Liver (tissue), 9 donors: ENCODE measurements around the gene CAPN10. TPM values are rescaled to one million over a fixed set of nuclear protein-coding genes. Genes with fewer than 3 reads are reported as not detected.

Experiments used
- DNase-seq: peaks from one replicate; pipeline ENCODE4 v3.0.0-alpha.2; 2017; ENCODE audit warnings: low spot score
- H3K27ac ChIP-seq, 2 donors: one replicate each; pipeline ENCODE4 v1.7.0; 2013; ENCODE audit warnings: inconsistent platforms in 2 of 2, low read length in 2 of 2, control low read depth in 1 of 2, low read depth in 1 of 2, mild to moderate bottlenecking in 1 of 2
- H3K27me3 ChIP-seq, 4 donors: one replicate each; pipeline versions ENCODE4 v1.6.1 to v1.7.0; 2013; ENCODE audit warnings: low read length in 3 of 4, inconsistent platforms in 1 of 4, mild to moderate bottlenecking in 1 of 4, moderate library complexity in 1 of 4; ENCODE audit not compliant: control insufficient read depth in 4 of 4, insufficient read depth in 4 of 4
- H3K36me3 ChIP-seq, 4 donors: one replicate each; pipeline versions ENCODE4 v1.6.1 to v1.7.0; 2013; ENCODE audit warnings: low read length in 3 of 4, mild to moderate bottlenecking in 3 of 4, low read depth in 1 of 4, moderate library complexity in 1 of 4; ENCODE audit not compliant: control insufficient read depth in 4 of 4, insufficient read depth in 3 of 4
- H3K4me1 ChIP-seq, 4 donors: one replicate each; pipeline versions ENCODE4 v1.6.1 to v1.7.0; 2013; ENCODE audit warnings: low read length in 3 of 4, mild to moderate bottlenecking in 3 of 4, moderate library complexity in 1 of 4; ENCODE audit not compliant: control insufficient read depth in 4 of 4, insufficient read depth in 4 of 4
- H3K4me3 ChIP-seq, 3 donors: one replicate each; pipeline versions ENCODE4 v1.6.1 to v1.7.0; 2013; ENCODE audit warnings: low read length in 3 of 3, control low read depth in 1 of 3, low read depth in 1 of 3, mild to moderate bottlenecking in 1 of 3
- H3K9ac ChIP-seq, 2 donors: one replicate each; pipeline ENCODE4 v1.7.0; 2013; ENCODE audit warnings: low read length in 2 of 2, mild to moderate bottlenecking in 2 of 2, moderate library complexity in 2 of 2, control low read depth in 1 of 2, low read depth in 1 of 2
- H3K9me3 ChIP-seq, 4 donors: one replicate each; pipeline versions ENCODE4 v1.6.1 to v1.7.0; 2013; ENCODE audit warnings: low read length in 3 of 4; ENCODE audit not compliant: control insufficient read depth in 4 of 4
- ATF3 ChIP-seq: IDR thresholded peaks from 2 replicates; pipeline ENCODE4 v1.6.1; 2016; ENCODE audit warnings: antibody characterized with exemption
- EGR1 ChIP-seq, 2 donors: IDR thresholded peaks; 2 replicates each; pipeline ENCODE4 v1.6.1; 2016 to 2018; ENCODE audit warnings: antibody characterized with exemption in 2 of 2, low read depth in 2 of 2
- FOXA1 ChIP-seq: IDR thresholded peaks from 2 replicates; pipeline ENCODE4 v1.6.1; 2016; ENCODE audit warnings: antibody characterized with exemption
- FOXA2 ChIP-seq: IDR thresholded peaks from 2 replicates; pipeline ENCODE4 v1.6.1; 2016; ENCODE audit warnings: antibody characterized with exemption
- GABPA ChIP-seq, 2 donors: IDR thresholded peaks in 1 of 2; conservative IDR thresholded peaks in 1 of 2; 2 replicates each; pipeline ENCODE4 v1.6.1; 2016; ENCODE audit warnings: antibody characterized with exemption in 2 of 2, mild to moderate bottlenecking in 1 of 2, moderate library complexity in 1 of 2
- HNF4A ChIP-seq, 2 donors: conservative IDR thresholded peaks; 2 replicates each; pipeline ENCODE4 v1.6.1; 2016; ENCODE audit warnings: antibody characterized with exemption in 2 of 2, mild to moderate bottlenecking in 2 of 2
- HNF4G ChIP-seq: IDR thresholded peaks from 2 replicates; pipeline ENCODE4 v1.6.1; 2016; ENCODE audit warnings: antibody characterized with exemption
- JUND ChIP-seq, 2 donors: IDR thresholded peaks; 2 replicates each; pipeline ENCODE4 v1.6.1; 2016; ENCODE audit warnings: antibody characterized with exemption in 2 of 2
- MAX ChIP-seq: IDR thresholded peaks from 2 replicates; pipeline ENCODE4 v1.6.1; 2016; ENCODE audit warnings: antibody characterized with exemption
- NR2F2 ChIP-seq: IDR thresholded peaks from 2 replicates; pipeline ENCODE4 v1.6.1; 2016; ENCODE audit warnings: antibody characterized with exemption
- RAD21 ChIP-seq, 2 donors: IDR thresholded peaks; 2 replicates each; pipeline ENCODE4 v1.6.1; 2016; ENCODE audit warnings: antibody characterized with exemption in 2 of 2, mild to moderate bottlenecking in 2 of 2
- RXRA ChIP-seq, 2 donors: IDR thresholded peaks; 2 replicates each; pipeline ENCODE4 v1.6.1; 2017 to 2018; ENCODE audit warnings: antibody characterized with exemption in 2 of 2, mild to moderate bottlenecking in 1 of 2
- SP1 ChIP-seq: IDR thresholded peaks from 2 replicates; pipeline ENCODE4 v1.6.1; 2018; ENCODE audit warnings: antibody characterized with exemption, mild to moderate bottlenecking
- TAF1 ChIP-seq: conservative IDR thresholded peaks from 2 replicates; pipeline ENCODE4 v1.6.1; 2016; ENCODE audit warnings: antibody characterized with exemption, mild to moderate bottlenecking
- YY1 ChIP-seq: IDR thresholded peaks from 2 replicates; pipeline ENCODE4 v1.6.1; 2016; ENCODE audit warnings: antibody characterized with exemption, mild to moderate bottlenecking
- ZBTB33 ChIP-seq: IDR thresholded peaks from 2 replicates; pipeline ENCODE4 v1.6.1; 2016; ENCODE audit warnings: antibody characterized with exemption
- WGBS: extraction: QIAGEN DNeasy Blood & Tissue Kit; methylation state at CpG from one replicate; pipeline ENCODE4 v1.1.7; 2013; 5-methylcytosine and 5-hydroxymethylcytosine counted together
- polyA plus RNA-seq, 2 donors: library from polyadenylated mRNA; stranded (reverse) in 1 of 2; unstranded in 1 of 2; fragments of 200-250 nt in 1 of 2; fragments of >200 nt in 1 of 2; fragmentation: Nextera tagmentation in 1 of 2; extraction: Ambion mirVana in 1 of 2; gene quantifications; one replicate each; pipeline versions ENCODE4 v1.2.1 to v1.2.3, GENCODE V29; 2013 to 2015
- total RNA-seq, 2 donors: library from RNA; depleted of rRNA; stranded (reverse); fragments of >200 nt; gene quantifications; one replicate each; pipeline ENCODE4 v1.2.3, GENCODE V29; 2014
- TF ChIP-seq, protein P1 (sequence below): IDR thresholded peaks from 2 replicates; pipeline ENCODE4 v1.6.1; 2016; ENCODE audit warnings: antibody characterized with exemption, mild to moderate bottlenecking
- TF ChIP-seq, protein P2 (sequence below): fragments of 150-350 bp; IDR thresholded peaks from 2 replicates; pipeline ENCODE4 v1.5.1; 2017; ENCODE audit warnings: improper control_type of control experiment, low read depth, low read length; ENCODE audit not compliant: missing input control
- donor health status: healthy.
- donor health status: healthy.
- donor health status: healthy.
- donor health status: healthy.
- donor health status: healthy.

Gene CAPN10
- total and polyA plus RNA-seq, 4 donors = 4.8 to 11.3 (median 6.5) TPM

DNA sequence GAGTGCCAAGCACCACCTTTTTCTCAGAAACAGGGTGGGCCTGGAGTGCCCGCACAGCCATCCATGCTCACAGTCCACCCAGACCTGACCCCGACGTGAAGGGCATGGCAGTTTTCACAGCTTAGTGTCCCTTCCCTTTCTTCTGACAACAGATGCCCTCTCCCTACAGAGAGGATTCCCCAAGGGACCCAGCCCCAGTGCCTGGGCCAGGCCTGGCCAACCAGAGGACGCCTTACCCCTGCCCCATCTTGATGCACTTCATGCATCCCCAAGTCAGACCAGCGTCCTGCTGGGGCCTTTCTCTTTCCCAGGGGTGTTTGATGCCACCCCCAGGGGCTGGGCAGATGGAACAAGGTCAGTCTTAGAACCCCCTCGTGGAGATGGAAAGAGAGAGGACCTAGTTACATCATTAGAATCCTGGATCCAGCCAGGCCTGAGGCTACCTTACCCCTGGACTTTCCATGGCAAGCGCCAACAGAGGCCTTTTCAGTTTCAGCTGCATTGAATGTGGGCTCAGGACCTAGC, 32.5 kb upstream of the CAPN10 start:
- no peak overlapping the region for H3K4me3 ChIP-seq
- no peak for DNase-seq
- TF ChIP-seq HNF4G (no peak), TAF1 (no peak), HNF4A (conservative IDR thresholded peaks at IDR 0.05) (no peak), RAD21 (IDR thresholded peaks at IDR 0.05) (no peak), GABPA (IDR thresholded peaks at IDR 0.05 in 1 of 2, conservative IDR thresholded peaks at IDR 0.05 in 1 of 2) (no peak), SP1 (no peak), NR2F2 (no peak), FOXA1 (no peak), RXRA (IDR thresholded peaks at IDR 0.05) (no peak), ATF3 (no peak), FOXA2 (no peak), MAX (no peak), JUND (IDR thresholded peaks at IDR 0.05) (no peak), EGR1 (IDR thresholded peaks at IDR 0.05; ENCODE audit: low read depth in 2 of 2) (no peak), ZBTB33 (no peak), YY1 (no peak)
- TF ChIP-seq, protein P1, sequence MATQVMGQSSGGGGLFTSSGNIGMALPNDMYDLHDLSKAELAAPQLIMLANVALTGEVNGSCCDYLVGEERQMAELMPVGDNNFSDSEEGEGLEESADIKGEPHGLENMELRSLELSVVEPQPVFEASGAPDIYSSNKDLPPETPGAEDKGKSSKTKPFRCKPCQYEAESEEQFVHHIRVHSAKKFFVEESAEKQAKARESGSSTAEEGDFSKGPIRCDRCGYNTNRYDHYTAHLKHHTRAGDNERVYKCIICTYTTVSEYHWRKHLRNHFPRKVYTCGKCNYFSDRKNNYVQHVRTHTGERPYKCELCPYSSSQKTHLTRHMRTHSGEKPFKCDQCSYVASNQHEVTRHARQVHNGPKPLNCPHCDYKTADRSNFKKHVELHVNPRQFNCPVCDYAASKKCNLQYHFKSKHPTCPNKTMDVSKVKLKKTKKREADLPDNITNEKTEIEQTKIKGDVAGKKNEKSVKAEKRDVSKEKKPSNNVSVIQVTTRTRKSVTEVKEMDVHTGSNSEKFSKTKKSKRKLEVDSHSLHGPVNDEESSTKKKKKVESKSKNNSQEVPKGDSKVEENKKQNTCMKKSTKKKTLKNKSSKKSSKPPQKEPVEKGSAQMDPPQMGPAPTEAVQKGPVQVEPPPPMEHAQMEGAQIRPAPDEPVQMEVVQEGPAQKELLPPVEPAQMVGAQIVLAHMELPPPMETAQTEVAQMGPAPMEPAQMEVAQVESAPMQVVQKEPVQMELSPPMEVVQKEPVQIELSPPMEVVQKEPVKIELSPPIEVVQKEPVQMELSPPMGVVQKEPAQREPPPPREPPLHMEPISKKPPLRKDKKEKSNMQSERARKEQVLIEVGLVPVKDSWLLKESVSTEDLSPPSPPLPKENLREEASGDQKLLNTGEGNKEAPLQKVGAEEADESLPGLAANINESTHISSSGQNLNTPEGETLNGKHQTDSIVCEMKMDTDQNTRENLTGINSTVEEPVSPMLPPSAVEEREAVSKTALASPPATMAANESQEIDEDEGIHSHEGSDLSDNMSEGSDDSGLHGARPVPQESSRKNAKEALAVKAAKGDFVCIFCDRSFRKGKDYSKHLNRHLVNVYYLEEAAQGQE = no peak
- TF ChIP-seq, protein P2, sequence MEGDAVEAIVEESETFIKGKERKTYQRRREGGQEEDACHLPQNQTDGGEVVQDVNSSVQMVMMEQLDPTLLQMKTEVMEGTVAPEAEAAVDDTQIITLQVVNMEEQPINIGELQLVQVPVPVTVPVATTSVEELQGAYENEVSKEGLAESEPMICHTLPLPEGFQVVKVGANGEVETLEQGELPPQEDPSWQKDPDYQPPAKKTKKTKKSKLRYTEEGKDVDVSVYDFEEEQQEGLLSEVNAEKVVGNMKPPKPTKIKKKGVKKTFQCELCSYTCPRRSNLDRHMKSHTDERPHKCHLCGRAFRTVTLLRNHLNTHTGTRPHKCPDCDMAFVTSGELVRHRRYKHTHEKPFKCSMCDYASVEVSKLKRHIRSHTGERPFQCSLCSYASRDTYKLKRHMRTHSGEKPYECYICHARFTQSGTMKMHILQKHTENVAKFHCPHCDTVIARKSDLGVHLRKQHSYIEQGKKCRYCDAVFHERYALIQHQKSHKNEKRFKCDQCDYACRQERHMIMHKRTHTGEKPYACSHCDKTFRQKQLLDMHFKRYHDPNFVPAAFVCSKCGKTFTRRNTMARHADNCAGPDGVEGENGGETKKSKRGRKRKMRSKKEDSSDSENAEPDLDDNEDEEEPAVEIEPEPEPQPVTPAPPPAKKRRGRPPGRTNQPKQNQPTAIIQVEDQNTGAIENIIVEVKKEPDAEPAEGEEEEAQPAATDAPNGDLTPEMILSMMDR = no peak
- H3K4me1 ChIP-seq = peaks cover 7 to 18% (median 8%) of the 10 kb centered on the region in 4 donors
- peaks cover 0 to 5% (median 3%) of the 10 kb centered on the region in 4 donors for H3K36me3 ChIP-seq
- WGBS = 93% methylated on average over 7 of the region's 7 CpGs
- no peaks in the 10 kb centered on the region for H3K27me3 ChIP-seq
- H3K27ac ChIP-seq = no peak overlapping the region
- H3K9ac ChIP-seq = no peak overlapping the region
- H3K9me3 ChIP-seq = no peaks in the 10 kb centered on the region
